GM04504 (cell line): ENCODE results near the gene APBA1.
"Not testable (repeated sequence)": the region's sequence is repeated elsewhere in the genome, so short reads cannot be mapped to it uniquely, and the experiment has no call there.

Experiments
- DNase-seq: peaks from one replicate; pipeline ENCODE4 v3.0.0-alpha.2; 2012; ENCODE audit warnings: low read depth

APBA1 gene

DNA sequence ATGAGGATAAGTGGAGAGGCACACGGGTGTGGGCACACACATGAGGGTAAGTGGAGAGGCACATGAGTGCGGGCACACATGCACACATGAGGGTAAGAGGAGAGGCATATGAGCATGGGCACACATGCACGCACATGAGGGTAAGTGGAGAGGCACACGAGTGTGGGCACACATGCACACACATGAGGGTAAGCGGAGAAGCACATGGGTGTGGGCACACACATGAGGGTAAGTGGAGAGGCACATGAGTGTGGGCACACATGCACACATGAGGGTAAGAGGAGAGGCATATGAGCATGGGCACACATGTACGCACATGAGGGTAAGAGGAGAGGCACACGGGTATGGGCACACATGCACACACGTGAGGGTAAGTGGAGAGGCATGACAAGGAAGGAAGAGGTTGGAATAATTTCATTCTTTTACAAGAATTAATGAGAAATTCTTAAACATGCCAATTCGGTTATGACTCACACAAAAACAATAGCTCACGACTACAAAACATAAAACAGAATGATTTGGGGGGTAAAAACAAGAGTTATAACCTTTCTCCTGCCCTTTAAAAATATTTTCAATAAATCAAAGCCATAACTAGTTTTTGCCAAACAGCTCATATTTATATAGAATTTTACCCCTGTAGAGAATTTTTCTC, 67.5 kb downstream of the APBA1 start:
- DNase-seq: no peak

DNA sequence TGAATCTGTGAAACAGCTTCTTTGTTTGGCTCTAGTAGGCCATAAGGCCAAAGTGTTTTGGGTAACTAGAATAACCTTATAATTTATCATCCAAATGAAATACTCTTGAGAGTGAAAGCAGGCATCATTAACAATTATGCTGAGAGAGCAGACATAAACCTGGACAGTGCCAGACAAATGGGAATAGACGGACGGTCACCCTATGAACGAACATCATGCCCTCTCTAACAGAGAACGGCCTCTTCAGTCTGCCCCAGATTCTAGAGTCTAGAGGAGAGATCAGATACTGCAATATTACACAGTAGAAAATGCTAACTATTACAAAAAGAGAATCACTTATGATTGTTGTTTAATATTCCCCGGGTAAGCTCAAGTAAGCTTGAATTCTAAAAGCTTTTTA, 68.5 kb downstream of the APBA1 start:
- no peak for DNase-seq

DNA sequence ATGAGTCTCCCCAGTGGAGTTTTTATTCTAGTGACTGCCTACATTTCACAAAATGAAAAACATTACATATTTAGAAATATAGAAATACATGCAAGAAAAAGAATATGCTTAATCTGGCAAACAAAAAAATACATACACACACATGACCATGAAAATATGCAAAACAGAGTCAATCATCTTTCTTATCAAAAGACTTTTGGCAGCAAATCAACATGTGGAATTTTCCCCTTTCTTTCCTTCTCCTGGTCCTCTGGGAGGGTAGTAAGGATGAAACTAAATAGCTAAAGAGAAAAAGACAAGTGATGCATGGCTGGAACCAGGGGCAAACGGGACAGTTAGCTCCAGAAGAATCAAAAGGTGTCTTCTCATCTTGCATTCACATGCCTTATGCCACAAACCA, 69.4 kb downstream of the APBA1 start:
- no peak for DNase-seq

DNA sequence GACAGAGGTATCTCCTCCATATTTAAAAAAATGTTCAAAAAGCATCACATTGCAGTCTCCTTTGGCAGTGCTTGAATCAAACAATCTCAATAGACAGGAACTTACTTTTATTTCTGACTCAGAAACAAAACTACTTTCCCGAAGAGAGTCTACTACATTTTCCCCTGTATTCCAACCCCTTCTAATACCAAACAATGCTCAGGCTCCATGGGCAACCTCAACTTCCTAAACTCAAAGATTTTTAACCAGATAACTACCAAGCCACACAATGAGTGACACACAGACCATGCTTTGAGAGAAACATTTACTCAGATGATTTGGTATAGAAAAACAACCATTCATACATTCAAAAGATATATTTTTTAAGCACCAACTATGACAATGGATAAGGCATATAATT, 70.5 kb downstream of the APBA1 start:
- no peak for DNase-seq

DNA sequence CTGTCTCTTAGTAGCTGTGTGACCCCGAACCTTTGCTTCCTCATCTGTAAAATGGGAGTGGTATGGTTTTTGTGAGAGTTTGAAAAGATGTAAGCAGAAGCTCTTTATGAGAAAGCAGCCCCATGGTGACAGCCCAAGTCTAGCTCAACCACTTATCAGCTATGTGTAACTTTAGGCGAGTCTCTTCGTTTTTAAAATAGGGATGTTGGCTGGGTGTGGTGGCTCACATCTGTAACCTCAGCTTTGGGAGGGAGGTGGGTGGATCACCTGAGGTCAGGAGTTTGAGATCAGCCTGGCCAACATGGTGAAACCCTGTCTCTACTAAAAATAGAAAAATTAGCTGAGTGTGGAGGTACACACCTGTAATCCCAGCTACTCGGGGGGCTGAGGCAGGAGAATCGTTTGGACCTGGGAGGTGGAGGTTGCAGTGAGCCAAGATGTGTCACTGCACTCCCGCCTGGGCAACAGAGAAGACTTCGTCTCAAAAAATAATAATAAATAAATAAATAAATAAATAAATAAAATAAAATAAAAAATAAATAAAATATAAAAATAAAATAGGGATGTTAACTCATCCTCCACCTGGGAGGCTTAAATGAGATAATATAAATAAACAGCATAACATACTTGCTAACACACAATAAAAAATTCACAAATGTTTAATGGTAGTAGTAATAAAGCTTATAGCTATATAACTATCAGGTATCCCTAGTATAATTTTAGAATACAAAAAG, 71.7 kb downstream of the APBA1 start:
- no peak for DNase-seq

DNA sequence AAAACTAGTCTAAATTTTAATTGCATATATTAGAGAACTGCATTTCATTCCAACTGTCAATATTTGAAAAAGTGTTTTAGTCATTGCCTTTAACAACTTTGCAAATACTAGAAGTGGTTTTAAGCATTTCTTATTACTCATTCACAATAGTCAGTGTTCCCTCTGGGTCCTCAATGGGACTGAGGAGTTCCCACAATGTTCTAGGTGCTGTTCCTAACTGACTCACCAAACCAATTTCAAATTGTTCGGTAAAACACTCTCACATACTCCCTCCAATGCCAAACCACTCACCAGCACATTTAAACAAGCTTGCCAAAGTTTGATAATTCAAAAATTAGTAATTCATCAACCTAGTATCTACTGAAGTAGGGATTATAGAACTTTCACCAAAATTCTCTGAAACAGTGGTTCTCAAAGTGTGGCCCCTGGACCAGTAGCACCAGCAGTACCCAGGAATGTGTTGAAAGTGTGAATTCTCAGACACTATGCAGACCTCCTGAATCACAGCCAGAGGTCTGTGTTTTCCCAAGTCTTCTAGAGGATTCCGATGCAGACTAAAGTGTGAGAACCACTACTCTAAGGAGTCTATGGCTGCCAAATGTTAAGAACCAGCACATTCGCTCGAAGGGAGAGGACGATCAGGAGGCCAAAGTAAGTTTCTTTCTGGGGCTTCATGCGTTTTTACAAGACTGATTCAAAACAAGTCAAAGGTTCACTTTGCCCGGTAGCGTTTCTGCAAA, 72.8 kb downstream of the APBA1 start:
- no peak for DNase-seq

DNA sequence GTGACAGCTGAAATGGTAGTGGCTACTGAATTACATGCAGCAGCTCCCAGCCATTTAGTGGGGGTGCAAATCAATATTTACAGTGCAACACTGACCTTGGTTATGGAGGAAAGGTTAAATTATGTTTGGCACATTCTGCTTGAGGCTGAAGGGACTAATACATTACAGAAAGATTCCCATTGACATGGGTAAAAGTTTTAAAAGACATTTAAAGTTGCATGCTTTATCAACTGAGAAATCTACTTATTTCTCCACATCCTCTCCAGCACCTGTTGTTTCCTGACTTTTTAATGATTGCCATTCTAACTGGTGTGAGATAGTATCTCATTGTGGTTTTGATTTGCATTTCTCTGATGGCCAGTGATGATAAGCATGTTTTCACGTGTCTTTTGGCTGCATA, 75.3 kb downstream of the APBA1 start:
- DNase-seq: not testable (repeated sequence)

DNA sequence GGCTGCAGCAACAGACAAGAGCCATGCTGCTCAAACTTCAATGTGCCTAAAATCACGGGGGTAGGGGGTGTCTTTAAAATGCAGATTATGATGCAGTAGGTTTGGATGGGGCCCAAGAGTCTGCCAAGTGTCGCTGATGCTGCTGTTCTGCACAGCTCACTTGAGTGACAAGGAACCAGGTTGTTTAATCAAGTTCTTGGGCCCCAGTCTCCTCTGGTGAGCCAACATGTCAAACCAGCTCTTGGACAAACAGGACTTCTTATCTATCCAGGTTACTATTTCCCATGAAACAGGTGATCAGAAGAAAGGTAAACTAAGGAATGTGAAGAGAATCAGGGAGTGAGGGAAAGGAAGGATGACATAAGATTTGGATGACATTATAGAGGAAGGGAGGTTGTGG, 78.0 kb downstream of the APBA1 start:
- DNase-seq: no peak

DNA sequence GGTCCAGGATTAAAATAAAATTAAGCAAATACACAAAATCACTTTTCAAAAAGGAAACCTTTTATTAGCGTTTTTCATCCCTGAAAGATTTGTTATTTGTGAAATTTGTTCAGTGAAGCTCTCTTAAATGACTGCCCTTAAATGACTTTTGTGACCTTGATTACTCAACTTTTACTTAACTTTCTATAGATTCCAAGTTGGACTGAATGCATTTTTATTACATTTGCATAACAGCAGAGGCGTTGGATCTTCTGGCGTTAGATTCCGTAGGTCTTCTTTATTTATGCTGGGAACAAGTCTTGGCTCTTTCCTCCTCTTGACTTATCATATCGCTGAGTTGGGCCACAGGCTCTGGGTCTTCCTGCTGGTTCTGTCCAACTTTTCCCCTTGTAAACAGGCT, 78.4 kb downstream of the APBA1 start:
- no peak for DNase-seq

DNA sequence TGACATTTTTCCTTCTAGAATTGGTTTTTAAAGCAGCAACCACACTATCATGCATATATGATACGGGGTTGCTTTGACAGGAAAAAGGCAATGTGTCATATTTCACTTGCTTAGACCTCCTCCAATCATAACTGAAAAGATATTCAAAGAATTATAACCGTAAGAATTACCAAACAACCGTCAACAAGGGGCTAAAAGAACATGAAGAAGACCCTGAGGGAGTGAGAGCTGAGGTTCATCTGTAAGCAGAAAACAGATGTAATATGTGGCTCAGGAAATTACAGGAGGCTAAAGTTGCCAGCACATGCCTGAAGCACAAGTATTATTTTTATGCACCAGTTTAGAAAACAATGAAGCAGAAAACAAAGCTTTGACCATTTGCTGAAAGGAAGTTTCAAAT, 78.9 kb downstream of the APBA1 start:
- no peak for DNase-seq

DNA sequence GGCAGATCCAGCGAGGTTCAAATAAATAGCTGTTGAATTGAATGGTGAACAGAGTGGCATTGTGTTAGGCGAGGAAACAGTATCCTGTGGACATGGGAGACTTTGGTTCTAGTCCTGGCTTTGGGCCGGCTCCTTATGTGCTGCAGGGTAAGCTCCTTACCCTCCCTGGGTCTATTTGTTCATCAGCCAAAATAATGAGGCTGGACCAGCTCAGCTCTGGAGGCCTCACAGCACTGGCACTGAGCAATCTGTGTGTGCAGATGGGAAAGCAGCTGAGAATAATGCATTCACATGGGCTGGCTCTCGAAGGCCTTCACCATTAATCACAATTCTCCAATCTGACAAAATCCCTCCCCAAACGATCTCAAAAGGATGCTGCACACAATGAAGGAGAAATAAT, 81.9 kb downstream of the APBA1 start:
- DNase-seq: no peak

DNA sequence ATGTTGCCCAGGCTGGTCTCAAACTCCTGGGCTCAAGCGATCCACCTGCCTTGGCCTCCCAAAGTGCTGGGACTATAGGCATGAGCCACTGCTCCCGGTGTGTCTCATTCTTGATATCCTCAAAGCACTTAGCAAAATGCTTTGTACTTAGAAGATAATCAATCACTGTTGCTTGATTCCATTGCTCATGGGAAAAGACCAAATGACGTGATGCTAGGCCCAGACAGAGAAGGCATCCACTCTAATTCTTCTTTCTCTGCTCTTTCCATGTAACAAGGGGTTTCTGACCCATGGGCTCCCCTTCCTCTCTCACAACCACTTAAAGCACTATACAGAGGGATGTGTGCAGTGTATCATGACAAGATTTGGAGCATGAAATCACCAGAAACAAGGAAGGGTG, 83.0 kb downstream of the APBA1 start:
- DNase-seq: no peak

DNA sequence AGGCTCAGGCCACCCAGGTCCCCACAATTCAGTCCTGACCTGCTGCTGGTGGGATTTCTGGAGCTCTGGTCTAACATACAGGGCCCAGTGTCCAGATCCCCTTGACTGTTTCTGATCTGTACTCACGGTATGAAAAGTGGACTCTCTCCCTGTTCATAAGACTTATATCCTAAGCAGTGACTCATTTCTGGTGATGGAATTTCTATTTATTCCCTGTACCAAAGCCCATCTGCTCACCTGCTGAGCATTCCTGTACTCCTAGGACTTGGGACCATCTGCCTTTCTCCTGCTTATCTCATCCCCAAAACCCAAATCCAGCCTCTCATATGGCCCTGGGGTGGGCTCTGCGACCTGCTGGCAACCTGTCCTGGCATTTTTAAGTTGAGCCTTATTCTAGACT, 86.6 kb downstream of the APBA1 start:
- no peak for DNase-seq

DNA sequence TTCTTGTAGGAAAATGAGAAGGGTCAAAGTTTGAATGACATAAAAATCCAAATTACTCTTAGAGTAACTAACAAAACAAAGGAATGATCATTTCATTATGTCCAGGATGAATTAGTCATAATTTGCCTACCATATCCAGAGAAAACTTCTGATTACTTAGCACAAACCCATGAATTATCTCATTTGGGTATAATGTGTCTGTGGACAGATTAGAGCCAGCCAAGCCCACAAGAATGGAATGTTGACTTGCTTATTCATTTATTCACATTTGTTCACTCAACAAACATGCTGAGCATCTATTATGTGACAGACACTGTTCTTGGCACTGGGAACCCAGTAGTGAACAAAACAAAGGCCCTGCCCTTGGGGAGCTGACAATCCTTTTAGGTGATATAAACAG, 87.4 kb downstream of the APBA1 start:
- DNase-seq: no peak

DNA sequence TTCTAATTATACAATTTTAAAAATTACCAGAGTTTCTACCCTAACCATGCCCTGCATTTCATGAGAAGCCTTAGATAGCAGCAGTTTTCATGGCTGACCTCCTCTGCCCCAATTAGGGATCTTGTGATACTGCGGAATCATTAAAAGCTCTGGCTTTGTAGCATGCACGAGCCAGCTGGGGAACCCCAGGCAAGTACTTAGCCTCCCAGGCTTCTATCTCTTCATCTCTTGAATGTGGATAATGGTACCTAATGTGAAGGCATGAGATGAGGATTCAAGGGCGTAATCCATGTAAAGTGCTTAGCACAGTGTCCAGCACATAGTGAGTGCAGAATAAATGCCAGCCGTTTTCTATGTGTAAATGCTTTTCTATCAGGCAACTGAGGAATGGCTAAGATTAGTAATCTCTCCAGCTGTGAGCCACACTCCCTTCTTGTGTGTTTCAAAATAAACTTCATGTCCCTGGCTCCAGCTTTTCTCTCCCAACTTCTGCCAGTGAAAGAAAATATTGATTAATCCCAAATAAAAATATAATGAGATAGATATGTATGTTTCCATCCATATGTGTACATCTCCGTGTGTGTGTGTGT, 88.4 kb downstream of the APBA1 start:
- DNase-seq: no peak

DNA sequence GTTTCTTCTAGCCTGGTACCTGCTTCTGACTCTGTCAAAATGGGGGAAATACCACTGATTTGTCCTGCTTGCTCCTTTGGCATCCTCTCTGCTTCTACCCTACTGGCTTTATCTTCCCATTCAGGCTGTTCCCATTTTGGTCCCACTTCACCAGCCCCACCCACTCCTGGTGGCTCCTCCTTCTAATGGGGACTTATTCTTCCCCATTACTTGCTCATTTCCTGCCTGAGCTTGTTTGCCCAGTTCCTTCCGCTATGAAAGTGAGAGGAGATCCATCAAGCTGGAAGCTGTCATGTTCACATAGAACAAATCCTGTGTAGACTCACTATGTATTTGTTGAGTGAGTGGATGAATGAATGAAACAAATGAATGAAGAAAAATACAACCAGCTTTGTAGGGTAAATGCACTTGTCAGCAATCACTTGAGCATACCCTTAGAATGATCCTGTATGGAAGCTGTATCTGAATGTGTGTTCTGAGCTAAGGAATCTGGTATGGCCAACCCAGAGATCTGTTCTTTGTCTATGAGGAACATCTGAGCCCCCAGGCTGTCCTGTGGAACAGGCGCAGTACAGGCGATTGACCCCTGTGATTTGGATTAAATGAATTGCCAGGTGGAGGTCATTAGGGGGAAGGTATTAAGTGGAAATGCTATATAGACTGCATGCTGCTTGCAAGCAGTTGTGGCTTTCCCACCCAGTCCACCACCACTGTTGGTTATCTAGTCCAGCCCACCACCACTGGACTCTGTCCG, 89.5 kb downstream of the APBA1 start:
- no peak for DNase-seq

DNA sequence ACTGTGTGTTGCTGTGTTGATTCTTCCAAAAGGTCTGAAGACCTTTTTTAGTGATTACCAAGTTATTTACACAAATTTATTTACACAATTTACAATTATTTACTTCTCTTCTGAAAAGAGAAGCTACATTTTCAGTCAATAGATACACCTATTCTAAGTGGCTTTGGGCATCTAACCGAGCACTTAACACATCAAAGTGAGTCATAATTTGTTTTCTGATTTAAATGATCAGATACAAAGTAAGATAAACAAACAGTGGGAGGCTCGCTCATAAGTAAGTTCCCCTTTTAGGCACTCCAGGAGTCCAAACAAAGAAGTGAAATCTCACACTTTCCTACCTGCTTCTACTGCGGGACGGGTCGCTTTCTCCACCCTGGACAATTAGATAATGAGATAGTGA, 90.2 kb downstream of the APBA1 start:
- DNase-seq: no peak

DNA sequence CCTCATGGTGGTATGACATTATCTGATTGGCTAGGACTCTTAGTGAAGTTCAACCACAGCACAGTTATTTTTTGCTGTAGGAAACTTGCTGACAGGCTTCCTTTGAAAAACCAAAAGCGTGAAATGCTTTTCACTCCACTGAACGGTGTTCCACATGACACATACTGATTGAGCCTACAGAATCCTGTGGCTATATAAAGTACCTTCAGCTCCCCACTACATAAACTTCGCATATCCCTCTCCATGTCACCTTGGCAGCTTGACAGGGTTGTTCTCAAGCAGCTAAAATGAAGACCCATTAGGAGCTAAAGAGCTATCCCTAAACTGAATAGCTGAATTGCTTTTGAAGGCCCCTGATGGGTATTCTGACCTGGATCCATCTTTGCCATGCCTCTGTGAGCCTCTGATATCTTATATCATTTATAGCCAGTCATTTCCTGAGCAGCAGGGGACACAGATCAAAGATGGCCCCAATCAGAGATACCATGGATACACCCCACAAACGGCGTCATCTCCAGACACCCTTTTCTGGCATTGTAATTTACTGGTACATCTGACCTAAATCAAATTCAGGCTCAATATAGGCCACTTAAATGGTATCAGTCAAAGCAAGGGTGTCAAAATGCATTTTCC, 91.5 kb downstream of the APBA1 start:
- no peak for DNase-seq

DNA sequence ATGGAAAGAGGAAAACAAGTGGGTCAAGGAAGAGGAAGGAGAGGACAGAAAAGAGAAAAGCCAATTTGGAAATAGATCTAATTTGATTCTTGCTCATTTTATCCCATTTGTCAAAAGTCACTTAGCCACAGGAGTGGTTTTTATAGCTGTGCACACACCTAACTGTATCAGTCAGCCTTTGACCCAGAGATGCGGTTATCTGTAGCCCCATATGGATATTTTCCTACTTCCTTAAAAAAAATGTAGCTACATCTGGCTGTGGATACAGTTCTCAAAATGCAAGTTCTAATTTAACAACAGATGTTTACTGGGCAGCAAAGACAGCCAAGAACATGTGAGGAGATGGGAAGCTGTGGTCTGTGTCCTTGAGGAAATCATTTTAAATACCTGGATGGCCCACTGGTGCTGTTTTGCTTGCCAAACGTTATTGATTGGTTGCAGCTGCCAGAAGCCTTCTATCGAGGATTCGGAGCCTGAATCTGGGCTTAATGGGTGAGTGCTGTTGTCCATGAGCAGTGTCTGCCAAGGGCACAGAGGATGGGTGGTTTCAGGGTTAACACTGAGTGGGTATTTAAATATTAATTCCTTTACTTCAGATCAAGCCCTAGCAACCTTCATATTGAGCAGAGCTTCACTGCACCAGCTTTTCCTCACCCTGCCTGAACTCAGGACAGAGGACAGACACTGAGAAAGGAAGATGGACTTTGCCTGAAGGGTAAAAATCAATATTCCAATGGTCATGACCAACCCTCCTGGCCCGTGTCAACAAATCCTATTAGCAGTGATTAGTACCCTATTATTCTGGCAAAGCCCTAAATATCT, 92.2 kb downstream of the APBA1 start:
- DNase-seq: no peak

DNA sequence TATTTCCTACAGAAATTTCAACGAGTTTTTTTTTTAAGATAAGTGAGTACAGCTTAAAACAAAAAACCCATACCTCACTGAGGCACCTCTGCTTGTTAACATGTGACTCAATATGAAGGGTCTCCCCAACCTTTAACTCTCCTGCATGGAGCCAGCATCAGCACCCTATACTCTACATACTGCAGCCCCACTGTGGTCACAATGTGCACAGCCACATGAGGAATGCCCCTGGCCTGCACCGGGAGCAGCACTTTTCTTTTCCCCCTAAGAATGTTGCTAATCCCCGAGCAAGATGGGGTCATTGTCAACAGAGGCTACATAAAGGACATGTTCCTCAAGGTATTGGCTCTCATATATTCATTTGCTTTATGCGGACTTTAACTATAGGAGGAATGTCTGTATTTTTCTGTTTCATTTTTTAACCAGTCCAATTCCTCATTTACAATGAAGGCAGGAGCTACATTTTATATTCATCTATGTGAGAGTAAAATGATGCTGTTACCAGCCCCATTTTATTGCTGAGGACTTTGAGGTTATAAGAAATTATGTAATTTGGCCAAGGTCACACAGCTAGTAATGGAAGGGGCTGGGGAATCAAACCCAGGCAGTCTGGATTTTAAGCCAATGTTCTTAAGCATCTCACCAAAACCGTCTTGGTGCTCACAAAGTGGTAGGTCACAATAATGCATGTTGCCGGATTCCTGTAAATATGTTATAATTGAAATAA, 93.0 kb downstream of the APBA1 start:
- no peak for DNase-seq
